PC-3 (cell line): ENCODE measurements around the gene CR1.

ENCODE experiments used
- EZH2 ChIP-seq: fragments of 300-600 bp; sonication (generic); IDR thresholded peaks from one replicate; pipeline ENCODE4 v1.6.1; 2017; ENCODE audit warnings: antibody characterized with exemption, mild to moderate bottlenecking, low read length; ENCODE audit not compliant: unreplicated experiment
- TF ChIP-seq, protein P1 (sequence below): fragments of 300-600 bp; sonication (generic); conservative IDR thresholded peaks from 2 replicates; pipeline ENCODE4 v1.5.1; 2017; ENCODE audit warnings: antibody characterized with exemption, low read depth, mild to moderate bottlenecking, low read length

DNA sequence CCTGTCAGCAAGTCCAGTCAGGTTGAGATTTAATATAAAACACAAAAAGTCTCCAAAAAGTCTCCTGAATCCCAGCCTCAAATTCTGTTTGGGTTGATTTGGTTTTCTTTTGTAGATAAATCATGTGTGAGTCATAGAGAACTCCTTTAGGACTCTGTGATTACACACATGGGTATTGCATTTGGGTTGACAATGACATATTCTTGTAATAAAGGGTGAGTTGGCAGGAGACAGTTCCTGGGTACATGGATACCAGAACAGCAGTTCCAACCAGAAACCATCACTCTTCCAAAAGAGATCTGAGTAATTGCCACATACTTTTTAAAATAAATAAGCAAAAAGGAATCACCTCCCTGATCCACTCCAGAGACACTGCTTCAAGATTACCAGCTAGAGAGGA, 32.9 kb upstream of the CR1 start:
- TF ChIP-seq, protein P1, sequence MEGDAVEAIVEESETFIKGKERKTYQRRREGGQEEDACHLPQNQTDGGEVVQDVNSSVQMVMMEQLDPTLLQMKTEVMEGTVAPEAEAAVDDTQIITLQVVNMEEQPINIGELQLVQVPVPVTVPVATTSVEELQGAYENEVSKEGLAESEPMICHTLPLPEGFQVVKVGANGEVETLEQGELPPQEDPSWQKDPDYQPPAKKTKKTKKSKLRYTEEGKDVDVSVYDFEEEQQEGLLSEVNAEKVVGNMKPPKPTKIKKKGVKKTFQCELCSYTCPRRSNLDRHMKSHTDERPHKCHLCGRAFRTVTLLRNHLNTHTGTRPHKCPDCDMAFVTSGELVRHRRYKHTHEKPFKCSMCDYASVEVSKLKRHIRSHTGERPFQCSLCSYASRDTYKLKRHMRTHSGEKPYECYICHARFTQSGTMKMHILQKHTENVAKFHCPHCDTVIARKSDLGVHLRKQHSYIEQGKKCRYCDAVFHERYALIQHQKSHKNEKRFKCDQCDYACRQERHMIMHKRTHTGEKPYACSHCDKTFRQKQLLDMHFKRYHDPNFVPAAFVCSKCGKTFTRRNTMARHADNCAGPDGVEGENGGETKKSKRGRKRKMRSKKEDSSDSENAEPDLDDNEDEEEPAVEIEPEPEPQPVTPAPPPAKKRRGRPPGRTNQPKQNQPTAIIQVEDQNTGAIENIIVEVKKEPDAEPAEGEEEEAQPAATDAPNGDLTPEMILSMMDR: no peak
- TF ChIP-seq EZH2: no peak
